Fibroblast of skin of left quadriceps (primary cell): Measurements from ENCODE around the gene CBX8.

ENCODE experiments used
- DNase-seq, 2 experiments: peaks; one replicate each; pipeline ENCODE4 v3.0.0-alpha.2; 2013; ENCODE audit warnings: low read depth in 2 of 2

CBX8 gene

DNA sequence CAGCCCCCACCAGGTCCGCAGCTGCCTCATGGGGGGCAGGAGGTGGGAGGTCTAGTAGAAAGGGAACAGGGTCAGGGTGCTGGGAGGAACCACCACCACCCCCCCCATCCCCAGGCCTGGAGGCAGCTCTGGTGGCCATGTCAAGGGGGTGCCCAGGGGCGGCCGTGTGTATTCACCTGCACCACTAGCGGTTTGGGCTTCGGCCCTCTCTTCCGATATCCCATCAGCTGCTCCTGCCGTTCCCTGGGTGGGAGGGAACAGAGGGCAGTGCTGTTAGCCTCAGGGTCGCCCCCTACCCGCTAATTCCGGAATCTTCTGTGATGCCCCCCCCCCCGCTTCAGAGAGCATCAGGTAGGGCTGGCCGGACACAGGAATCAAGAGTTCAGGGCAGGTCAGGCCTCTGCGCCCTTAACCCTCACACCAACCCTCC lies 38.6 kb upstream of the CBX8 start:
- DNase-seq, result no peak

GRCh38 chr17:79834565-79835469 lies 37.9 kb upstream of the CBX8 start:
- no peak for DNase-seq

DNA sequence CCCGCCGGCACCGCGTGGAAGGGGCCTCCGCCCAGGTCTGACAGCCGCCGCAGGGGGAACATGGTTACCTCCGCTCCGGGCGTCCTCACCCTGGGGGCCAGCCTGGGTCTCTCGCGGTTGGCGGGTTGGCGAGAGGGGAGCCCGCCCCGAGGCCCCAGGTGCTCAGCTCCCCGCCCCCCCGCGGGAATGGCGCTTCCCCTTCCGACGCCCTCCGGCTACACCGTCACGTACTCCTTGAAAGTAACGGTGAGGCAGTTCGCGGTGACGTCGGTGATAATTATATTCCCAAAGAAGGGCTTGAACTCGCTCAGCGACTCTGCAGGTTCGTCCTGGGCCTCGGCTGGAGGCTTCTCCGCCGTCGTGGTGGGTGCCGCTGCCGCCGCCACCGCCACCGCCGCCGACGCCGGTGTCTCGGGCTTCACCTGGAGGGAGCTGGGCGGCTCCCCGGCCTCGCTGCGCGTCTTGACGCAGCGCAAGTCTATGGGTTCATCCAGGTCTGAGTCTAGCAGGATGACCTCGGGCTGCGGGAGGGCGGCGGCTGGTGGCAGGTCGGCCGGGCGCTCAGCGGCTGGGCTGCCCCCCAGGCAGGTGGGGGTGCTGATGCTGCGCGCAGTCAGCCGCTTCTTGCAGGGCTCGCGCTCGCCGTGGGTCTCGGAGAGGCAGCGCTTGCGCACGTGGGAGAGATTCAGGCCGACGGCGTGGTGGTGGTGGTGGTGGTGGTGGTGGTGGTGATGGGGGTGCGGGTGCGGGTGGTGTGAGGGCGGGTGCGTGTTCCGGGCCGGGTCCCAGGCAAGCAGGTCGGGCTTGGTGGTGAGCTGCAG lies 37.1 kb upstream of the CBX8 start:
- no peak for DNase-seq

GRCh38 chr17:79833110-79833450 lies 36.2 kb upstream of the CBX8 start:
- no peak for DNase-seq

- no peak for DNase-seq
These were observed 35.6 kb upstream of the CBX8 start for GRCh38 chr17:79832218-79833109.

DNA sequence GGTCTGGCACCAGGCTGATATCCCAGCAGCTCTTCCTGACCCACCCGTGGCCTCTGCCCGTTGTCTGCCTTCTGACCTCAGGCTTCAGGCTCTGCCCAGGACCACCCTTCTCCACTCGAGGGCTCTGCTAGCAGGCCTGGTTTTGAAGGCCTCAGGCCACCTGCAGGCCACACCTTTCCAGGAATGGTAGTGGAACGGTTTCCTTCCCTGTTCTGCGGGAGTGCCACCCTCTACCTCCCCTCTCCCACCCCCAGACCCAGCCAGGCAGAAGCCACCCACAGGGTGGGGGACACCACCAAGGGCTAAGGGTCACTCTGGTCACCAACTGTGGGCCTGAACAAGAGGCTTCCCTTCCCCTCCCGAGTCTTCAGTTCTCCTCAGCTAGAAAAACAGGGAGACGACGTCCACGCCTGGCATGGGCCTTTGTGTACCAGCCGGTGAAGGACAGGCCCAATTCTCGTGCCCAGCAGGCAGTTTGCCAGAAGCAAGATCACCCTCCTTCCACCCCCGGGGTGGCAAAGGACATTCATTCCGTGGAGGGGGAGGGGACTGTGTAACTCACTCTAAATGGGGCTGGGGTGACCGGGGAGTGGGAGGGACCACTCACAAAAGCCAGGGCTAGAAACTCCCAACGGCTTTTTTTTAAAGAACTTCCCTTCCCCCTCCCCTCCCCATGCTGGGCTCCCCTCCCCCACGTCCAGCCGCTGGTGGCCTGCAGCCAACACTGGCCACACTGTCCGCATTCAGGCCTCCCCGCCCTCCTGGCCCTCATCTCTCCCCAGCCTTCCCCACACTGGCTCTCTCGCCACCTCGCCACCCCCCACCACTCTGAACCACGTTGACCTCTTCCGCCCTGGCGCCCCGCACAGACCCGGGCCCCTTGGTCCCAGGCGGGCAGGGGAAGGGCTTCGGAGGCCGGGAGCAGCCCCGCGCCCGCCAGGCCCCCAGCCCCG lies 34.7 kb upstream of the CBX8 start:
- DNase-seq, result no peak

- DNase-seq, result no peak
These were observed 33.9 kb upstream of the CBX8 start for GRCh38 chr17:79830763-79831264.

- DNase-seq, result no peak
These were observed 33.4 kb upstream of the CBX8 start for GRCh38 chr17:79830303-79830702.

DNA sequence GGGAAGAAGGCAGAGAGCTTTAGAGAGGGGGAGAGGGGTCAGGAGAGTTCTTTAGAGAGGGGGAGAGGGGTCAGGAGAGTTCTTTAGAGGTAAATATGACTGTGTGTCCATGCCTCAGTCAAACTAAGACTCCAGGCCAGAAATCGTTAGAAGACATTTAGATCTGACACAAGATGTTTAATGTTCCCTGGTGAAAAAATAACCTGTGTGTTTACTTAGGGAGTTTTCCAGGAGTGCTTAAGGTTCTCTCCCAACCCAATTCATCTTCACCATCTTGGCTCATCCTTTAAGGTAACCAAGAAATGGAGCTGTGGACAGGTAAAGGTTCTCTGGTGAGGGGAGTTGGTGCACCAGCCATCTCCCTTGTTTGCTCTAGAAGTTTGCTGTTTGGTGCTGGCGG lies 32.6 kb upstream of the CBX8 start:
- no peak for DNase-seq

GRCh38 chr17:79829004-79829403 lies 32.1 kb upstream of the CBX8 start:
- DNase-seq, result no peak

GRCh38 chr17:79826841-79827578 lies 30.1 kb upstream of the CBX8 start:
- DNase-seq, result no peak

GRCh38 chr17:79826204-79826680 lies 29.4 kb upstream of the CBX8 start:
- DNase-seq, result no peak

DNA sequence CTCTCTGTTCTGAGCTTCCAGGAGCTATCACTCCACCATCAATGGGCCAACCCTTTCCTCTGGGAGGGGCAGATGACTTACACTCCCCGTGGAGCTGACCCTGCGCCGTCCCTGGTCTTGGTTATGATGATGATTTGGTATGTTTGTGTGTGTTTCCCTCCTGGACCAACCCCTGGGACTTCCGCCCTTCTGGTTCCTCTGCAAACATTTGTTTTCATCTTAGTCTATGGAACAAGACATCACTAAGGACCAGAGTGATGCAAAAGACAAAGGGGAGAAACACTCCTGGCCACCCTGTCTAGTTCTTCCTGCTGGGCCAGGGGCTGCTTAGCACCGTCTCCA lies 28.7 kb upstream of the CBX8 start:
- DNase-seq, result no peak

DNA sequence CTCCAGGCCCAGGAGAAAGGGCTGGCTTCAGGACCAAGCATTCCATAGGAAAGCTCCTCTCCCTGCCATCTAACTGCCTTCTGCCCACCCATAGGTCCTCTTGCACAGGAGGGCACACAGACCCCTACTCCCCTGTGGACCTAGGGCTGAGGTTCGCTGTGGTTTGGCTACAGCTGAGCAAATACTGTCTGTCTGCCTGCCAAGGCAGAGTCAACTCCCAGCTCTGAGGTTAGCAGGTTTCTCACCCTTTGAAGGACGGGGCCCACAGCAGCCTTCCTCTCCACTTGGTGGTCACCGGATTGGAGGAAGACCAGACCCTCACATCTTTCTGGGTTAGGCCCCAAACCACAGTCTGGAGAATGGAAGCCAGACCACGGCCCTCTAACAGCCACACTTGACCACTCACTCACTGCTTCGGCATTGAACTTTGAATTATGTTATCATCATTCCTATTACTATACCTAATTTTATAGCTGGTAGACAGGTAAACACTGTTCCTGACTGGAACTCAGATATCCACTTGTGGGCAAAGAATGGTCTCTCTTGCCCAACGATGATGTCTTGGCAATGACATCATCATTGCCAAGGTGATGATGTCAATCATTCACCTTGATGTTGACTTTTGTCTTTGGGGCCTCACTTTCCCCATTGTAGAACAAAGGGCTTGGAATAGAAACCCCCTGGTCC lies 28.2 kb upstream of the CBX8 start:
- no peak for DNase-seq

- no peak for DNase-seq
These were observed 27.4 kb upstream of the CBX8 start for GRCh38 chr17:79824234-79824633.

- no peak for DNase-seq
These were observed 25.8 kb upstream of the CBX8 start for GRCh38 chr17:79822583-79823124.

GRCh38 chr17:79821331-79822095 lies 24.6 kb upstream of the CBX8 start:
- no peak for DNase-seq

DNA sequence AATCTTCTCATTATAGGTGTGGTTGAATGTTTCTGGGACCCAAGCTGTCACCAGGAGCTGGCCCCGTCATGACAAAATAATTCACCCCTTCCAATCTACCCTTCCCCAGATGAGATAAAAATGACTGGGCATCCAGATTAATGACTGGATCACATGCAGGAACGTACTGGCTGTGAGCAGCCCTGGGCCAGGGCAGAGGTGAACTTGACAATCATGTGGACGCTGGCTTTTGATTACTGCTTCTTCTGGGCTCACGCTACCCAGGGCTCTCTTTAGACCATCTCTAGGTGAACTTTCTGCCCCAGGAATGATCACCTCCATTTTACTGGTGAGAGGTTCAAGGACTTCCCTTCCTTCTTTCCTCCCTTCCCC lies 24.1 kb upstream of the CBX8 start:
- DNase-seq, result no peak
